ENCODE data around the gene KCNMA1. TPM values are rescaled to one million over a fixed set of nuclear protein-coding genes. Genes with fewer than 3 reads are reported as not detected.

The KCNMA1 gene
- total RNA-seq, 1 donor from 2014 or later: 15.8 TPM

GRCh38 chr10:77011874-77012811 lies 625.5 kb downstream of the KCNMA1 start:
- no peaks in the 10 kb centered on the region for H3K27me3 ChIP-seq (ENCODE audit: control insufficient read depth, insufficient read depth, low read length)
- TF ChIP-seq, protein P1, sequence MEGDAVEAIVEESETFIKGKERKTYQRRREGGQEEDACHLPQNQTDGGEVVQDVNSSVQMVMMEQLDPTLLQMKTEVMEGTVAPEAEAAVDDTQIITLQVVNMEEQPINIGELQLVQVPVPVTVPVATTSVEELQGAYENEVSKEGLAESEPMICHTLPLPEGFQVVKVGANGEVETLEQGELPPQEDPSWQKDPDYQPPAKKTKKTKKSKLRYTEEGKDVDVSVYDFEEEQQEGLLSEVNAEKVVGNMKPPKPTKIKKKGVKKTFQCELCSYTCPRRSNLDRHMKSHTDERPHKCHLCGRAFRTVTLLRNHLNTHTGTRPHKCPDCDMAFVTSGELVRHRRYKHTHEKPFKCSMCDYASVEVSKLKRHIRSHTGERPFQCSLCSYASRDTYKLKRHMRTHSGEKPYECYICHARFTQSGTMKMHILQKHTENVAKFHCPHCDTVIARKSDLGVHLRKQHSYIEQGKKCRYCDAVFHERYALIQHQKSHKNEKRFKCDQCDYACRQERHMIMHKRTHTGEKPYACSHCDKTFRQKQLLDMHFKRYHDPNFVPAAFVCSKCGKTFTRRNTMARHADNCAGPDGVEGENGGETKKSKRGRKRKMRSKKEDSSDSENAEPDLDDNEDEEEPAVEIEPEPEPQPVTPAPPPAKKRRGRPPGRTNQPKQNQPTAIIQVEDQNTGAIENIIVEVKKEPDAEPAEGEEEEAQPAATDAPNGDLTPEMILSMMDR (IDR thresholded peaks at IDR 0.05; ENCODE audit: insufficient read depth, low read length, severe bottlenecking): no peak
- DNase-seq (ENCODE audit: low read depth) (no peak), FAIRE-seq (no peak)
- H3K36me3 ChIP-seq (ENCODE audit: control insufficient read depth, insufficient read depth, low read length): no peaks in the 10 kb centered on the region
- H3K4me3 ChIP-seq (ENCODE audit: low read depth, low read length): no peak overlapping the region

- no peaks in the 10 kb centered on the region for H3K27me3 ChIP-seq (ENCODE audit: control insufficient read depth, insufficient read depth, low read length)
- no peak for DNase-seq (ENCODE audit: low read depth)
- TF ChIP-seq, protein P1 (IDR thresholded peaks at IDR 0.05; ENCODE audit: insufficient read depth, low read length, severe bottlenecking): no peak
- H3K36me3 ChIP-seq (ENCODE audit: control insufficient read depth, insufficient read depth, low read length): no peaks in the 10 kb centered on the region
- H3K4me3 ChIP-seq (ENCODE audit: low read depth, low read length): no peak overlapping the region
- no peak for FAIRE-seq
Observed at GRCh38 chr10:77010430-77010829, 627.2 kb downstream of the KCNMA1 start.

DNA sequence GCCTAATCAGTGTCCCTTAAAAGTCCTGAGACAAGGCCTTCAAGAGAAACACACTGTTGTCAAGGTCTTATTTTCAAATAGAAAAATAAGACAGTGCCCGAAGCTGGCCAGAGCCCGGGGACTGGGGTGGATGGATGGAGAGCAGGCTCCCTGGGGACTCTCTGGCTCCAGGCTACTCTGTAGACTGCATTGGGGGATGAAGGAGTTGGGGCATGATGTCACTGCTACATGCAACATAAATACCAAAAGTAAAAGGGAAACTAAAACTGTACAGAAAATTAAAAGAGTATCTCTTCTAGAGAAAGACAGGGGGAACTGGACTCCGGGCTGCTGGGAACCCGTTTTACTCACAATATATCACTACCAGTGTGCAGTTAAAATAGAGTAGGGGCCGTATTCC lies 629.8 kb downstream of the KCNMA1 start:
- FAIRE-seq (no peak), DNase-seq (ENCODE audit: low read depth) (no peak)
- H3K36me3 ChIP-seq (ENCODE audit: control insufficient read depth, insufficient read depth, low read length): no peaks in the 10 kb centered on the region
- TF ChIP-seq, protein P1 (IDR thresholded peaks at IDR 0.05; ENCODE audit: insufficient read depth, low read length, severe bottlenecking): no peak
- H3K27me3 ChIP-seq (ENCODE audit: control insufficient read depth, insufficient read depth, low read length): no peaks in the 10 kb centered on the region
- H3K4me3 ChIP-seq (ENCODE audit: low read depth, low read length): no peak overlapping the region

DNA sequence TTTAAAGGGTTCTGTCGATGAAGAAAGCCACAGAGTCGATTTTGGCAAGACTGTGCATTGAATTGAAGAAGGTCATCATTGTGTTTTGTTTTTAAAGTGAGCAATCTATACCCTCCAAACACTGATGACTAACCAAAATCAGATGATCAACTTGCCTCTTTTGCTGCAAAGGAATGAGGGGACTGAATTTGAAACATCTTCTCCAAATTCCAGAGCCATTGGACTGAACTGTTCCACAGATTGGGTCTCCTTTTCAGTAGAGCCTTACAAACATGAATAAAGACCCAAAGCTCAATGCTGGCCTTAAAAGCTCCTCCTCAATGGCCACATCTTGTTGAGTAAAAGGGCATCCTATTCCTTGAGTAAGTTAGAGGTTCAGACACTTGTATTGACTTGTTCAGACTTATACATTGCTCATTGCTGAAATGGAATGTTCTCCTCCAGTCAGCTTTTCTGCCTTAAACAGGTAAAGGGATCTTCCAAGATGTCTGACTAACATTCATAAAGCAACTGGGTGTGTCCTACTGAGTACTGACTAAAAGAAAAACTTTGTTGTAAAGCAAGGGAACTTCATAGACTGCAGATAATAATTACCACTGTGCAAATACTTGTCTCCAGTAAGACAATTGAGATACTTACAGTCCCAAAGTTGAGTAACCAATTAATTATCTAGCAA lies 630.6 kb downstream of the KCNMA1 start:
- H3K36me3 ChIP-seq (ENCODE audit: control insufficient read depth, insufficient read depth, low read length): no peaks in the 10 kb centered on the region
- peak; percentile 92 for FAIRE-seq
- H3K27me3 ChIP-seq (ENCODE audit: control insufficient read depth, insufficient read depth, low read length): no peaks in the 10 kb centered on the region
- DNase-seq (ENCODE audit: low read depth): peak; percentile 96
- TF ChIP-seq, protein P1 (IDR thresholded peaks at IDR 0.05; ENCODE audit: insufficient read depth, low read length, severe bottlenecking): no peak
- H3K4me3 ChIP-seq (ENCODE audit: low read depth, low read length): no peak overlapping the region

DNA sequence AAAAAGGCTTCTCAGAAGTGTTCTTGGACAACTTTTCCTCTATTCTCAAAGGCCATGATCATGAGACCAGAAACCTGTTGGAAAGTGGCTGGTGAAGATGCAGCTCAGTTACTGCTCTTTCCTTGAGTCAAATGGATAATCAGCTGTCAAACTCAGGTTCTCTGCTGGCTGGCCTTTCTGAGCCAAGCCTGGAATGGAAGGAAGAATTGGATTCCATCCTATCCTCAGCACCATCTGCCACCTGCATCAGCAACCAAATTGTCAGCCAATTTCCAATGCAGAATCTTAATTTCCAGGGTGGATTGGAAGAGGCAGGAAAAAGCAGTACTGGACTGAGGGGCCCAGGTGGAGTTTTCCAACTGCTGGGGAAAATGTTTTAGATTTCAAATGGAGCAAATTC lies 631.7 kb downstream of the KCNMA1 start:
- FAIRE-seq (no peak), DNase-seq (ENCODE audit: low read depth) (no peak)
- H3K4me3 ChIP-seq (ENCODE audit: low read depth, low read length): no peak overlapping the region

More for the DNA sequence above, 631.7 kb downstream of the KCNMA1 start:
- TF ChIP-seq, protein P1 (IDR thresholded peaks at IDR 0.05; ENCODE audit: insufficient read depth, low read length, severe bottlenecking): no peak
- Histone ChIP-seq H3K27me3 (ENCODE audit: control insufficient read depth, insufficient read depth, low read length) (no peaks in the 10 kb centered on the region), H3K36me3 (ENCODE audit: control insufficient read depth, insufficient read depth, low read length) (no peaks in the 10 kb centered on the region)

All from bronchial epithelial cell (primary cell).